AG04450 (cell line): Measurements from ENCODE around the gene CNOT3. TPM values are rescaled to one million over a fixed set of nuclear protein-coding genes. Genes with fewer than 3 reads are reported as not detected.

ENCODE experiments used
- CTCF ChIA-PET: fragments of 300-600, 350-600 bp; formaldehyde crosslinking; extraction: SDS; loops from one replicate; lab custom pipeline; 2022; ENCODE audit warnings: antibody characterized with exemption, inconsistent platforms; lab: Charles Lee
- POLR2A ChIA-PET: fragments of 350-600 bp; formaldehyde crosslinking; extraction: SDS; loops from one replicate; lab custom pipeline; 2021; ENCODE audit warnings: antibody characterized with exemption, inconsistent platforms; lab: Yijun Ruan, JAX
- DNase-seq: peaks from one replicate; pipeline ENCODE4 v3.0.0-alpha.2; 2011; ENCODE audit warnings: low read depth, low spot score
- H3K27ac ChIP-seq: one replicate; pipeline ENCODE4 v1.5.1; 2012; ENCODE audit warnings: low read depth, low read length, control low read depth
- H3K27me3 ChIP-seq: one replicate; pipeline ENCODE4 v1.6.0; 2012; ENCODE audit warnings: low read length; ENCODE audit not compliant: control insufficient read depth, insufficient read depth
- H3K4me3 ChIP-seq: 2 replicates; pipeline ENCODE4 v1.5.1; 2011; ENCODE audit warnings: mild to moderate bottlenecking, low read depth, low read length, control low read depth
- H3K9me3 ChIP-seq: 2 replicates; pipeline ENCODE4 v1.5.1; 2012; ENCODE audit warnings: low read length; ENCODE audit not compliant: control insufficient read depth, insufficient read depth
- CTCF ChIP-seq: IDR thresholded peaks from 2 replicates; pipeline ENCODE4 v1.5.1; 2011; ENCODE audit warnings: low read depth, low read length, control low read depth, inconsistent platforms
- polyA plus RNA-seq: library from polyadenylated mRNA; depleted of rRNA; stranded (reverse); fragments of >200 nt; gene quantifications from 2 replicates; pipeline ENCODE4 v1.2.3, GENCODE V29; 2011

The CNOT3 gene
- polyA plus RNA-seq, 1 experiment, result 9.9 TPM

- H3K9me3 ChIP-seq, result peaks cover 7% of the 10 kb centered on the region; the same call in 1 of the 2 replicates
Observed at GRCh38 chr19:54158812-54159351, 21.3 kb downstream of the CNOT3 start.

GRCh38 chr19:54159352-54160181 lies 22.0 kb downstream of the CNOT3 start, which contains the start of gene LENG1:
LENG1 (minus strand) TSS chr19:54159721; CDS start chr19:54159695, 26 bp downstream.
- Histone ChIP-seq H3K4me3 (peak within 1 kb of the TSS; percentile 97), H3K9me3 (peaks cover 11% of the 10 kb centered on the region; the same call in 1 of the 2 replicates), H3K27ac (peak within 1 kb of the TSS; percentile 97), H3K27me3 (no peaks in the 10 kb centered on the region)
- TF ChIP-seq CTCF, result peak; percentile 31
- POLR2A ChIA-PET, result interaction anchor here (0.9 to 2.5 kb wide), 9 partner anchors 9 to 289 kb away, joined by 3 to 16 read pairs (median 5); partner anchors contain the start of genes CNOT3, LENG8, MBOAT7 and PRPF31
- peak; percentile 100 for DNase-seq
- CTCF ChIA-PET, result interaction anchor here (0.7 to 1.7 kb wide), 4 partner anchors 10 to 29 kb away, joined by 3 to 6 read pairs (median 4); partner anchors contain the start of genes CNOT3 and TMC4

More at GRCh38 chr19:54158812-54159351, 21.3 kb downstream of the CNOT3 start:
- ChIA-PET POLR2A (interaction anchor here (0.6 to 2.5 kb wide), 9 partner anchors 9 to 1101 kb away, joined by 3 to 16 read pairs (median 3); partner anchors contain the start of genes CNOT3, LENG8, MYADM and PRPF31), CTCF (interaction anchor here (1.5 to 1.7 kb wide), 2 partner anchors 15 to 21 kb away, joined by 4 to 6 read pairs; partner anchors contain the start of genes CNOT3 and TMC4)
- Histone ChIP-seq H3K4me3 (peak overlapping the region; percentile 97), H3K27ac (peak overlapping the region; percentile 68), H3K27me3 (no peaks in the 10 kb centered on the region)
- DNase-seq, result no peak
- no peak for TF ChIP-seq CTCF

- peak overlapping the region; percentile 97 for H3K27ac ChIP-seq
- H3K4me3 ChIP-seq, result peak overlapping the region; percentile 77
- ChIA-PET CTCF (interaction anchor here (0.7 to 1.3 kb wide), 3 partner anchors 10 to 28 kb away, joined by 3 read pairs; no protein-coding TSS in a partner anchor), POLR2A (interaction anchor here (1.0 to 2.5 kb wide), 6 partner anchors 8 to 40 kb away, joined by 3 to 16 read pairs (median 6); partner anchors contain the start of genes CNOT3, MBOAT7 and RPS9)
- no peaks in the 10 kb centered on the region for H3K27me3 ChIP-seq
- no peak for DNase-seq
- TF ChIP-seq CTCF, result no peak
- peaks cover 18% of the 10 kb centered on the region for H3K9me3 ChIP-seq
Observed at GRCh38 chr19:54160182-54160811, 22.7 kb downstream of the CNOT3 start.

- ChIA-PET CTCF (interaction anchor here (1.3 kb wide), 1 partner anchor 9 kb away, joined by 3 read pairs; no protein-coding TSS in a partner anchor), POLR2A (interaction anchor here (1.0 to 2.5 kb wide), 3 partner anchors 22 to 28 kb away, joined by 3 to 16 read pairs (median 5); partner anchors contain the start of genes CNOT3 and MBOAT7)
- DNase-seq, result no peak
- Histone ChIP-seq H3K4me3 (peak overlapping the region; percentile 77), H3K9me3 (peaks cover 23% of the 10 kb centered on the region), H3K27me3 (no peaks in the 10 kb centered on the region), H3K27ac (peak overlapping the region; percentile 97)
- TF ChIP-seq CTCF, result no peak
Observed at GRCh38 chr19:54160854-54161253, 23.3 kb downstream of the CNOT3 start.
